HCT116 (cell line): ENCODE data around the gene CELF2.

Experiments used
- CEBPB ChIP-seq: IDR thresholded peaks from 2 replicates; pipeline ENCODE4 v1.6.1; 2012; ENCODE audit warnings: low read depth
- EZH2 ChIP-seq: fragments of 200-600 bp; sonication (generic); IDR thresholded peaks from 2 replicates; pipeline ENCODE4 v1.6.1; 2017; ENCODE audit warnings: antibody characterized with exemption, mixed run types
- EZH2phosphoT487 ChIP-seq: fragments of 200-600 bp; IDR thresholded peaks from 2 replicates; pipeline ENCODE4 v1.6.1; 2018; ENCODE audit warnings: antibody characterized with exemption, borderline replicate concordance
- POLR2A ChIP-seq: IDR thresholded peaks from 2 replicates; pipeline ENCODE4 v1.7.0; 2011; ENCODE audit warnings: borderline replicate concordance; ENCODE audit not compliant: insufficient read depth, insufficient read length; ENCODE audit errors: extremely low read depth
- POLR2AphosphoS5 ChIP-seq: IDR thresholded peaks from 2 replicates; pipeline ENCODE4 v1.6.1; 2011; ENCODE audit warnings: mild to moderate bottlenecking, low read depth, low read length, moderate library complexity
- RAD21 ChIP-seq: IDR thresholded peaks from 2 replicates; pipeline ENCODE4 v1.6.1; 2012; ENCODE audit warnings: low read depth, mild to moderate bottlenecking
- ZNF274 ChIP-seq: fragments of 200-500 bp; sonication (Bioruptor generic); IDR thresholded peaks from 2 replicates; pipeline ENCODE4 v1.6.1; 2014; ENCODE audit warnings: mild to moderate bottlenecking, low read depth, low read length, inconsistent platforms
- TF ChIP-seq, protein P1 (sequence below), 3 experiments: fragments of 200-600 bp in 1 of 3; sonication (generic) in 1 of 3; IDR thresholded peaks in 2 of 3; conservative IDR thresholded peaks in 1 of 3; 2 replicates each; pipeline ENCODE4 v1.5.1; 2012 to 2017; ENCODE audit warnings: low read depth in 2 of 3, low read length in 2 of 3, antibody characterized with exemption in 1 of 3, borderline replicate concordance in 1 of 3, control low read depth in 1 of 3, mild to moderate bottlenecking in 1 of 3, mixed read lengths in 1 of 3, mixed run types in 1 of 3, moderate library complexity in 1 of 3; ENCODE audit not compliant: insufficient read depth in 1 of 3
- TF ChIP-seq, protein P2 (sequence below): IDR thresholded peaks from 2 replicates; pipeline ENCODE4 v1.6.1; 2012; ENCODE audit warnings: low read depth
- TF ChIP-seq, protein P3 (sequence below): IDR thresholded peaks from 2 replicates; pipeline ENCODE4 v1.6.1; 2012
- TF ChIP-seq, protein P4 (sequence below): IDR thresholded peaks from 2 replicates; pipeline ENCODE4 v1.6.1; 2012

DNA sequence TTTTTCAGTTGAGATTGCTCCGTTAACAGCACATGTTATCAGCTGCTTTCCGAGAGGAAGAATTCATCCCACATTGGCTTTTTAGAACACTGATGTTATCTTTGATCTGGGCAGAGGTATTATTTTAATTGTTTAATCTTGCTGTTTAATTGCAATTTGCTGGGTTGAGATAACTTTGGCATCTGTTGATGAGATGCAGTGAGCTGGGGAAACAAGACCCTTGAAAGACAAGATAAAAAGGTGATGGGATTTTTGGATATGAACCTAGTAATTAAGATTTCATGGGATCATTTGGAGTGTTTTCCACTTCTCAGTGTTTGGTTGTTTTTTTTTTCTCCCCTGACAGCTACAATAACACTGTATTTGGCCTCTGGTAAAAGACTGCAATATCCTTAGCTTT lies 4.5 kb downstream of the CELF2 start:
- TF ChIP-seq POLR2AphosphoS5, result no peak
- TF ChIP-seq, protein P1, sequence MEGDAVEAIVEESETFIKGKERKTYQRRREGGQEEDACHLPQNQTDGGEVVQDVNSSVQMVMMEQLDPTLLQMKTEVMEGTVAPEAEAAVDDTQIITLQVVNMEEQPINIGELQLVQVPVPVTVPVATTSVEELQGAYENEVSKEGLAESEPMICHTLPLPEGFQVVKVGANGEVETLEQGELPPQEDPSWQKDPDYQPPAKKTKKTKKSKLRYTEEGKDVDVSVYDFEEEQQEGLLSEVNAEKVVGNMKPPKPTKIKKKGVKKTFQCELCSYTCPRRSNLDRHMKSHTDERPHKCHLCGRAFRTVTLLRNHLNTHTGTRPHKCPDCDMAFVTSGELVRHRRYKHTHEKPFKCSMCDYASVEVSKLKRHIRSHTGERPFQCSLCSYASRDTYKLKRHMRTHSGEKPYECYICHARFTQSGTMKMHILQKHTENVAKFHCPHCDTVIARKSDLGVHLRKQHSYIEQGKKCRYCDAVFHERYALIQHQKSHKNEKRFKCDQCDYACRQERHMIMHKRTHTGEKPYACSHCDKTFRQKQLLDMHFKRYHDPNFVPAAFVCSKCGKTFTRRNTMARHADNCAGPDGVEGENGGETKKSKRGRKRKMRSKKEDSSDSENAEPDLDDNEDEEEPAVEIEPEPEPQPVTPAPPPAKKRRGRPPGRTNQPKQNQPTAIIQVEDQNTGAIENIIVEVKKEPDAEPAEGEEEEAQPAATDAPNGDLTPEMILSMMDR (IDR thresholded peaks at IDR 0.05 in 2 of 3, conservative IDR thresholded peaks at IDR 0.05 in 1 of 3; ENCODE audit: borderline replicate concordance in 1 of 3, insufficient read depth in 1 of 3, low read depth in 2 of 3, low read length in 2 of 3), result no peak
- TF ChIP-seq EZH2, result no peak
- TF ChIP-seq, protein P2, sequence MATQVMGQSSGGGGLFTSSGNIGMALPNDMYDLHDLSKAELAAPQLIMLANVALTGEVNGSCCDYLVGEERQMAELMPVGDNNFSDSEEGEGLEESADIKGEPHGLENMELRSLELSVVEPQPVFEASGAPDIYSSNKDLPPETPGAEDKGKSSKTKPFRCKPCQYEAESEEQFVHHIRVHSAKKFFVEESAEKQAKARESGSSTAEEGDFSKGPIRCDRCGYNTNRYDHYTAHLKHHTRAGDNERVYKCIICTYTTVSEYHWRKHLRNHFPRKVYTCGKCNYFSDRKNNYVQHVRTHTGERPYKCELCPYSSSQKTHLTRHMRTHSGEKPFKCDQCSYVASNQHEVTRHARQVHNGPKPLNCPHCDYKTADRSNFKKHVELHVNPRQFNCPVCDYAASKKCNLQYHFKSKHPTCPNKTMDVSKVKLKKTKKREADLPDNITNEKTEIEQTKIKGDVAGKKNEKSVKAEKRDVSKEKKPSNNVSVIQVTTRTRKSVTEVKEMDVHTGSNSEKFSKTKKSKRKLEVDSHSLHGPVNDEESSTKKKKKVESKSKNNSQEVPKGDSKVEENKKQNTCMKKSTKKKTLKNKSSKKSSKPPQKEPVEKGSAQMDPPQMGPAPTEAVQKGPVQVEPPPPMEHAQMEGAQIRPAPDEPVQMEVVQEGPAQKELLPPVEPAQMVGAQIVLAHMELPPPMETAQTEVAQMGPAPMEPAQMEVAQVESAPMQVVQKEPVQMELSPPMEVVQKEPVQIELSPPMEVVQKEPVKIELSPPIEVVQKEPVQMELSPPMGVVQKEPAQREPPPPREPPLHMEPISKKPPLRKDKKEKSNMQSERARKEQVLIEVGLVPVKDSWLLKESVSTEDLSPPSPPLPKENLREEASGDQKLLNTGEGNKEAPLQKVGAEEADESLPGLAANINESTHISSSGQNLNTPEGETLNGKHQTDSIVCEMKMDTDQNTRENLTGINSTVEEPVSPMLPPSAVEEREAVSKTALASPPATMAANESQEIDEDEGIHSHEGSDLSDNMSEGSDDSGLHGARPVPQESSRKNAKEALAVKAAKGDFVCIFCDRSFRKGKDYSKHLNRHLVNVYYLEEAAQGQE, result no peak
- TF ChIP-seq, protein P3, sequence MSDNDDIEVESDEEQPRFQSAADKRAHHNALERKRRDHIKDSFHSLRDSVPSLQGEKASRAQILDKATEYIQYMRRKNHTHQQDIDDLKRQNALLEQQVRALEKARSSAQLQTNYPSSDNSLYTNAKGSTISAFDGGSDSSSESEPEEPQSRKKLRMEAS, result no peak
- no peak for TF ChIP-seq EZH2phosphoT487
- TF ChIP-seq POLR2A, result no peak
- TF ChIP-seq CEBPB, result no peak
- TF ChIP-seq, protein P4, sequence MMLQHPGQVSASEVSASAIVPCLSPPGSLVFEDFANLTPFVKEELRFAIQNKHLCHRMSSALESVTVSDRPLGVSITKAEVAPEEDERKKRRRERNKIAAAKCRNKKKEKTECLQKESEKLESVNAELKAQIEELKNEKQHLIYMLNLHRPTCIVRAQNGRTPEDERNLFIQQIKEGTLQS, result no peak
- no peak for TF ChIP-seq RAD21
- TF ChIP-seq ZNF274, result no peak
